ENCODE measurements around the gene FKBP7.
"Not testable (repeated sequence)": the region's sequence is repeated elsewhere in the genome, so short reads cannot be mapped to it uniquely, and the experiment has no call there.

Gene FKBP7, protein sequence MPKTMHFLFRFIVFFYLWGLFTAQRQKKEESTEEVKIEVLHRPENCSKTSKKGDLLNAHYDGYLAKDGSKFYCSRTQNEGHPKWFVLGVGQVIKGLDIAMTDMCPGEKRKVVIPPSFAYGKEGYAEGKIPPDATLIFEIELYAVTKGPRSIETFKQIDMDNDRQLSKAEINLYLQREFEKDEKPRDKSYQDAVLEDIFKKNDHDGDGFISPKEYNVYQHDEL

GRCh38 chr2:178478439-178479274 is at the start of gene FKBP7:
FKBP7 (minus strand) TSS chr2:178478600; CDS start chr2:178478499, 101 bp downstream.
- peak; percentile 97 for DNase-seq

DNA sequence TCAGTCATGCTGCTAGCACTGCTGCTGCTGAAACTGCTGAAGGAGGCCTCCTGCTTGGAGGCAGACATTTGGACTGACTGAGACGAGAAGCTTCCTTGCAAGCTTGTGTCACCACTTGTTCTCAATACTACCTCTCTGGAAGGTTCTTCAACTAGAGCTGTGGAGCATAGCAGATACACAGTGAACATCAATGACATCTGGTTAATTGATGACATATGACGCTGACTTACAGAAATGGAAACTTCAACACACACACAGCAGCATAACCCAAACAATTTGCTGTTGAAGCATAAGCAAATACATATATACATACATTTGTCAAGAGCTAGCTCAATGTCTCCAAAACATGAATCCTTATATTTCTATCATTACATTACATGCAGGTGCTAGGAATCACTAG is 49.2 kb upstream of the FKBP7 start:
- DNase-seq: no peak

- no peak for DNase-seq
Observed at GRCh38 chr2:178526256-178526655, 47.9 kb upstream of the FKBP7 start.

DNA sequence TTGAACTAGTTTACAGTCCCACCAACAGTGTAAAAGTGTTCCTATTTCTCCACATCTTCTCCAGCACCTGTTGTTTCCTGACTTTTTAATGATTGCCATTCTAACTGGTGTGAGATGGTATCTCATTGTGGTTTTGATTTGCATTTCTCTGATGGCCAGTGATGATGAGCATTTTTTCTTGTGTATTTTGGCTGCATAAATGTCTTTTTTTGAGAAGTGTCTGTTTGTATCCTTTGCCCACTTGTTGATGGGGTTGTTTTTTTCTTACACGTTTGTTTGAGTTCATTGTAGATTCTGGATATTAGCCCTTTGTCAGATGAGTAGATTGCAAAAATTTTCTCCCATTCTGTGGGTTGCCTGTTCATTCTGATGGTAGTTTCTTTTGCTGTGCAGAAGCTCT is 47.1 kb upstream of the FKBP7 start:
- DNase-seq: not testable (repeated sequence)

DNA sequence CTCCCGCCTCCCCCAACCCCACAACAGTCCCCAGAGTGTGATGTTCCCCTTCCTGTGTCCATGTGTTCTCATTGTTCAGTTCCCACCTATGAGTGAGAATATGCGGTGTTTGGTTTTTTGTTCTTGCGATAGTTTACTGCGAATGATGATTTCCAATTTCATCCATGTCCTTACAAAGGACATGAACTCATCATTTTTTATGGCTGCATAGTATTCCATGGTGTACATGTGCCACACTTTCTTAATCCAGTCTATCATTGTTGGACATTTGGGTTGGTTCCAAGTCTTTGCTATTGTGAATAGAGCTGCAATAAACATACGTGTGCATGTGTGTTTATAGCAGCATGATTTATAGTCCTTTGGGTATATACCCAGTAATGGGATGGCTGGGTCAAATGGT is 46.6 kb upstream of the FKBP7 start:
- not testable (repeated sequence) for DNase-seq

DNA sequence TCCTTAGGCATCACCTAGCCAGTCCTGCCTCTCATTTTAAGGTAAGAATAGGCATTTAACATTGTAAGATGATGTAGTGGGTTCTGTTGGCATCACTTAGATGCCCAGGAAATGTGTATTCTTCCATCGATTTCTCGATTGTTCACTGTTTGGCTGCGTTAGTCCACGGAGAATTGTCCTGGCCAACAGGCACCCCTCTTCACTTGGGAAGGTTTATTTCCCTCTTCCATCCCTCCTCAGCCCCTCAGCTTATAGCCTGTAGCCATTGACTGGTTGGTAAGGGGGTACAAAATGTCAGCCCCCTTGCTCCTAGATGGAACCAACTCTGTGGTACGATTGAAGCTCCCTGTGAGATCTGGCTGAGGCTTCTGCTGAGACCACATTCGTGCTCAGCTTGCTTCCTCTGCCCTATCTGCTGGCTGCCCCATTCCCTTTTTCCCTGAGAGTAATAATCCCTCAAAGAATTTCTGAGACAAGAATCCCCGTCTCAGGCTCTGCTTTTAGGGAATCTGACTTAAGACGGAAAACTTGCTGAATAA is 45.3 kb upstream of the FKBP7 start:
- DNase-seq: no peak

DNA sequence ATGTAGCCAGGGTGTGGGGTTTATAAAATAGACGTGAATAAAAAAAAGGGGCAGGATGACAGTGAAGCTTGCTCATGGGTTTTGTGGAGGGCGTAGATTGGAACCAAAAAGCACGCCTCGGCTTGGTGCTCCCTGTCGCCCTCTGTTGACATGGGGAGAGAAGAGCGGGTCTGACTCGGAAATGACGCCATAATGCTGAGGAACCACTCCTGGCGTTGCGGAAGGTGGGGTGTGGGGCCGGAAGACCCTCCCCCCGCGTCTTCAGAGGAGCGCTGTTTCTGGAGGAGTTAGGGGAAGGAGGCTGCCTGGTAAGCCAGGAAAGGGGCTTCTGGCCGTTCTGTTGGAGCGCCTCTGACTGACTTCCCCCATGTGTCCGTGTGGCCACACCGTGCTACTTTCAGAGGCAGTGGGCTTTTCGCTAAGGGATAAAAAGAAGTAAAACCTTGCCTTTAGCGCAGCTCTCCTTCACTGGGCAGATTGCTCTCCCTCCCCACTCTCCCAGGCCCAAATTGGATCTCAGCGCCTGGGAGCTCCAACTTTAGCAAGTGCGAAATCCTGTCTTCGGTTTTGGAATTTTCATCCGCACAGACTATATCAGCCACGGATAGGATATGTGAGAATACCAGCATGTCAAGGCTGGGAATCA is 44.7 kb upstream of the FKBP7 start:
- DNase-seq: peak; percentile 94

DNA sequence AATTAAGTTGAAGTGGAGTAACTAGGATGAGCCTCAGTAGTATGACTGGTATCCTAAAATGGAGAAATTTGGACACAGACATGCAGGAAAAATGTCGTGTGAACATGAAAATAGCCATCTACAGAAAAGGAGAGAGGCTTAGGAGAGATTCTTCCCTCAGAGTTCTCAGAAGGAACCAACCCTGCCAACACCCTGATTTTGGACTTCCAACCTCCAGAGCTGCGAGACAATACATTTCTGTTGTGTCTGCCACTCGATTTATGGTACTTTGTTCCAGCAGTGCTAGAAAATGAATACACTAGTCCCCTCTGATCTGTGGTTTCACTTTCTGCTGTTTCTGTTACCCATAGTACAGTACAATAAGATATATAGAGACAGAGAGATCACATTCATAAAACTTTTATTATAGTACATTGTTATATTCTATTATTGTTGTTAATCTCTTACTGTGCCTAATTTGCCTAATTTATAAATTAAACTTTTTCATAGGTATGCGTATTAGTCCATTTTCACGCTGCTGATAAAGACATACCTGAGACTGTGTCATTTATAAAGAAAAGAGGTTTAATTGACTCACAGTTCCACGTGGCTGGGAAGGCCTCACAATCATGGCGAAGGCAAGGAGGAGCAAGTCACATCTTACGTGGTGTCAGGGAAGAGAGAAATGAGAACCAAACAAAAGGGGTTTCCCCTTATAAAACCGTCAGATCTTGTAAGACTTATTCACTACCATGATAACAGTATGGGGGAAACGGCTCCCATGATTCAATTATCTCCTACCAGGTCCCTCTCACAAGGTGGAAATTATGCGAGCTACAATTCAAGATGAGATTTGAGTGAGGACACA is 43.1 kb upstream of the FKBP7 start:
- DNase-seq: no peak

DNA sequence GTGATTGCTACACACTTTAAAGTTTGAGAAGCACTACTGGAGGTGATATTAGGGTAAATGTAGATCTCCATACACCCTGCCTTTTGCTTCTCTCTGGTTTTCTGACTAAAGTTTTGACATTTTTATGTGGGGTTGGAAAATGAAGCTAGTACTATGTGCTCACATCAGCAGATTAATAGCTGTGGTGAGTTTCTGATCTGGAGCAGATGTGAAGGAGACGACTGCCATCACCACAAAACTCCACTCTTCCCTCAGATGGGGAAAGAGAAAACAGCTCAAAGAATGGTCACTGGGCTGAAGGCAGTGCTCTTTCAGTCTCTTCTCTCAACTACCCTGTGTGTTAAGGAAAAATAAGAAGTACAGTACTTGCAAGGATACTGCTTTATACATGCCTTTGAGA is 39.1 kb upstream of the FKBP7 start:
- DNase-seq: no peak

- no peak for DNase-seq
Observed at GRCh38 chr2:178514664-178515063, 36.3 kb upstream of the FKBP7 start.

DNA sequence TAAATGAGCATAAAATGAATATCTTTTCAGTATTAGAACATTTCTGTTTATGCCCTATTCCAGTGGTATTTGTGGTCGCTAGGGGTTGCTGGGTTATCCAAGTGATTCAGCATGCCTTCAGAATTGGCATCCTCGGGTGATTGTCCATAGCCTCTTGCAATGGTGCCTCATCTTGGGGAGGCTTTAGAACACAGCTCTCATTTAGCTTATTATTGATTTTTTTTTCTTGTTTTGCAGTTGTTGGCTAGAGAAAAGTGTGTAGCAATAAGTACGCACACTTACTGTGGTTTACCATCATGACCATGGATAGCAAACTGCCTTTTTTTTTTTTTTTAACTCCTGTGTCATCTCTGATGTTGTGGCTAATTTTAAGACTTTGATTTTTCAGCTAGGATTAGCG is 35.5 kb upstream of the FKBP7 start:
- no peak for DNase-seq

- DNase-seq: peak; percentile 26
Observed at GRCh38 chr2:178512484-178512883, 34.1 kb upstream of the FKBP7 start.

DNA sequence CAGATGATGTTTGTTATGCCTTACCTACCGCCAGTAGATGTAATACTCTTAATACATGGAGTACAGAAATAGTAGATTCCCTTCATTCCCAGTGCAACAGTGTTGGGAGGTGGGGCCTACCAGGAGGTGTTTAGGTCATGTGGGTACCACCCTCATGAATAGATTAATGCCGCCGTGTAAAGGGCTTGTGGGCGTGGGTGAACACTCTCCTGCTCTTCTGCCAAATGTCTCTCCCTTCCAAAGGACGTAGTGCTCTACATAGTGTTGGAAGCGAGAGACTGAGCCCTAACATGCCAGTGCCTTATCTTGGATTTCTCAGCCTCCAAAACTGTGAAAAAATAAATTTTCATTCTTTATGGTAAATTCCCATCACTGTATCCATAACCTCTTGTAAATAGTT is 32.0 kb upstream of the FKBP7 start:
- DNase-seq: no peak

- no peak for DNase-seq
Observed at GRCh38 chr2:178508646-178509045, 30.2 kb upstream of the FKBP7 start.

- no peak for DNase-seq
Observed at GRCh38 chr2:178506949-178507348, 28.5 kb upstream of the FKBP7 start.

GRCh38 chr2:178506524-178506923 is 28.1 kb upstream of the FKBP7 start:
- DNase-seq: no peak

- DNase-seq: no peak
Observed at GRCh38 chr2:178506101-178506500, 27.7 kb upstream of the FKBP7 start.

DNA sequence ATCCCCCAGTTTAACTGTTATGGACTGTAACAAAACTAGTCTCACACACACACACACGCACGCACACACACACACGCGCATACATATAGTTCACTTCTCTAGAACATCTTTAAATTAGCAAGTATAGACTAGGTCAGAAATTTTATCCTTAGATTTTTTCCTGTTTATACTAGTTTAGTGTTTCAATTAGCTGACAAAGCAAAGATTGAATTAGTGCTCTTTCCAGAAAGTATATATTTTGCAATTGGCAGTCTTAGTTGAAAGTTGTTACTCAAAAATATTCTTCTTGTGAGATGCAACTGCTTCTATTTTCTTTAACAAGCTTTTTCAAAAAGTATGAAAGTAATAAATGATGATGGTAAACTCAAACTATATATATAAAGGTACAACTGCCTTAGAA is 24.4 kb upstream of the FKBP7 start:
- no peak for DNase-seq

DNA sequence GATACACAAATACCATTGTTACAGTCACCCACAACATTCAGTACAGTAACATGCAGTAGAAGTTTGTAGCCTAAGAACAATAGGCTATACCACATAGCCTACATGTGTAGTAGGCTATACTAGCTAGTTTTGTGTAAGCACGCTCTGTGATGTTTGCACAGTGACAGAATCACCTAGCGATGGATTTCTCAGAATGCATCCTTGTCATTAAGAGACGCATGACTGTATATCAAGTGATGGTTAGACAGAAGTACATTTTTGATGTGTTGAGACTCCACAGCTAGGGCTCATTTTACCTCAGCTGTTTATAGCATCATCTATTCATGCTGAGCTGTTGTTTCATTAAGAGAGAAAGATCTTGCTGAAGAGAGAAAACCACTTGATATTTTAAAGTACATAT is 21.2 kb upstream of the FKBP7 start:
- no peak for DNase-seq

DNA sequence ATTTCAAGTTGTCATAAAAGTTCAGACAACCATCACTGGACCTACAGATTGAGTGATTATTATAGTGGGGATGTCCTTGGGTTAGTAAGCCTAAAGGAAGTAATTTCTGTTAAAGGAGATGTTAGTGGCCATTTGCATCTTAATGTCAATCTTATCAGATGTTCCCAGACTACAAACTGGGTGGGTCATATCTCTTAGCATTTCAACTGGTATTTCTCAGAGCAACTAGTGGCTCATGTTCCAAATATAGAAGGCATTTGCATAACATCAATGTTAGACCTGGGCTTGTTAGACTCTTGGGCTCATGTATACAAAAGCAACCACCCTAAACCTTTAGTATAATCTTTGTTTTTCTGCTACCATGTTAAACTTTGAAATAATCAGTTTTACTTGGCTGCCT is 19.7 kb upstream of the FKBP7 start:
- DNase-seq: no peak

GRCh38 chr2:178496049-178496448 is 17.6 kb upstream of the FKBP7 start:
- no peak for DNase-seq

DNA sequence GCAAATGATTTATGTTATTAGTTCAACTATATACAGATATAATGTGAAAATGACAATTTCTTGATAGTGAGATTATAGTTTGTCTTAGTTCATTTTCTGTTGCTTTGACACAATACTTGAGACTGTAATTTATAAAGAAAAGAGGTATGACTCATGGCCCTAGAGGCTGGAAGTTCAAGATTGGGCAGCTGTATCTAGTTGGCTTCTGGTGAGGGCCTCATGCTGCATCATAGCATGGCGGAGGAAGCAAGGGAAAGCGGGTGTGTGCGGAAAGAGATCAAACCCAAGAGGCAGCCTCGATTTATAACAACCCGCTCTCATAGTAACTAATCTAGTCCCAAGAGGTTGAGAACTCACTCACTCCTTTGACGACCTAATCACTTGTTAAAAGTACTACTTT is 13.2 kb upstream of the FKBP7 start:
- DNase-seq: no peak

DNA sequence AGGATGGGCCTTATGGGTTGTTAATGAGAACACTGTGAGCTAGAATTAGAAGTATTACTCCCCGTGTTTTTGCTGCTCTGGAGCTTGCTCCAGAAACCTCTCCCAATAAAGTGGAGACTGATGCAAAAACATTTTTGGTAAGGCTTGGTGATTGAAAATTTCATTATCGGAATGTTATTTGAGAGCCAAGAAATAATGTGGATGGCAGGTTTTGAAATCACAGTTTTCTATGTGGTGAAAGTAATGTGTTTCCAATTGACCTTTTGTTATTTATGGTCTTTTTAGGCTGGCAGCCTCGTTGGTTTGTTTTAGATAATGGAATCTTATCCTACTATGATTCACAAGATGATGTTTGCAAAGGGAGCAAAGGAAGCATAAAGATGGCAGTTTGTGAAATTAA is 7.0 kb upstream of the FKBP7 start:
- DNase-seq: no peak
